Endothelial cell of hepatic sinusoid (primary cell): ENCODE measurements around the gene CORO1C.

Experiments
- in situ Hi-C: cut with HindIII; loops from 2 replicates; pipeline ENCODE4 v1.10.0; 2017; ENCODE audit warnings: low sequenced_read_pairs

The CORO1C gene

DNA sequence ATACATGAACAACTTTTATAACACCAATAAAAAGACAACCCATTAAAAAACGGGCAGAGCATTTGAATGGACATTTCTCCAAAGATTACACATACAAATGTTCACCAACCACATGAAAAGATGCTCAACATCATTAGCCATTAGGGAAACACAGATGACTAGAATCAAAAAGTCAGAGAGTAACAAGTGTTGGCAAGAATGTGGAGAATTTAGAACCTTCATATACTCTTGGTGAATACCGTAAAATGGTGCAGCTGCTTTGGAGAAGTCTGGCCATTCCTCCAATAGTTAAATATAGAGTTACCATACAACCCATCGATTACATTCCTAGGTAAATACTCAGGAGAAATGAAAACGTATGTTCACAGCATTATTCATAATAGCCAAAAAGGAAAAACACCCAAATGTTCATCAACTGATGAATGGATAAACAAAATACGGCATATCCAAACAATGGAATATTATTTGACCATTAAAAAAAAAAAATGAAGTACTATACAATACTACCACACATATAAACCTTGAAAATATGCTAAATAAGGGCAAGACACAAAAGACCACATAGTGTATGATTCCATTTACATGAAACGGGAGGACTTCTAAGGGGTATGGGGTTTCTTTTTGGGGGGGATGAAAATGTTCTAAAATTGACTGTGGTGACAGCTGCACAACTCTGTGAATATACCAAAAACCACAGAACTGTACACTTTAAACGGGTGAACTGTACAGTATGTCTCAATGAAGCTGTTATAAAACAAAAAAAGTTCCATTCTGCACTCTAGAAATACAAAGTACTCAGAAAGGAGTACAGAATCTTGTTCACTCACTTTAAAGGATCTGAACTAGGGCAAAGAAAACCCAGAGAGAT lies 3.2 kb downstream of the CORO1C start:
- in situ Hi-C loops = loop anchor here (5.0 kb wide), 1 partner anchor 56 kb away; no protein-coding TSS in a partner anchor

DNA sequence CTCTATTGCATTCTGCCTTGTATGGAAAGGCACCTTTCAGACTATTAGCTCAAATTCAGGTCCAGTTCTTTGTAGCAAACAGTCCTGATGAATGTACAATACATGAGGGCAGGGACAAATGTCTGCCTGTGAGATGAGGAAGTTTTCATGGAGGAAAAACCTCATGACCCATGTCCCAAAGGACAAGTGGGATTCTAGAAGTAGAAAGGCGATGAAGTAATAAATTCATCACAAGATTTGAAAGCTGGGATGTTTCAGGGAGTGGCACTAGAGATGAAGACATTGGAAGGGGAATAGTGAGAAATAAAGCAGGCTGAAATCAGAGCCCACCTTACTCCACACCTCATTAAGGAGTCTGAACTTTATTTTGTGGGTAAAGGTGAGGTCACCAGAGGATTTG lies 4.2 kb downstream of the CORO1C start:
- in situ Hi-C loops = loop anchor here (5.0 kb wide), 1 partner anchor 55 kb away; no protein-coding TSS in a partner anchor

DNA sequence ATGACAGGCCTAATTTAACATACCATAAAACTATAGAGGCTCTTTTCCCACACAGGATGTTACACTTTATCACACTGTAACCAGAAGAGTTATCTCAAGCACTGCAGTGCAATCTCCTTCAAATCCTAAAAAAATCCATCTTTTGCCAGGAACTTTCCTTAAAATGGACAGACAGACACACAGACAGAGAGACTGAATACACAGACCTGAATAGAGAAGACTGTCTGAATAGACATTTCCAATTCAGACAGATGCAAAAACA lies 6.5 kb downstream of the CORO1C start:
- in situ Hi-C loops = loop anchor here (5.0 kb wide), 1 partner anchor 53 kb away; no protein-coding TSS in a partner anchor

DNA sequence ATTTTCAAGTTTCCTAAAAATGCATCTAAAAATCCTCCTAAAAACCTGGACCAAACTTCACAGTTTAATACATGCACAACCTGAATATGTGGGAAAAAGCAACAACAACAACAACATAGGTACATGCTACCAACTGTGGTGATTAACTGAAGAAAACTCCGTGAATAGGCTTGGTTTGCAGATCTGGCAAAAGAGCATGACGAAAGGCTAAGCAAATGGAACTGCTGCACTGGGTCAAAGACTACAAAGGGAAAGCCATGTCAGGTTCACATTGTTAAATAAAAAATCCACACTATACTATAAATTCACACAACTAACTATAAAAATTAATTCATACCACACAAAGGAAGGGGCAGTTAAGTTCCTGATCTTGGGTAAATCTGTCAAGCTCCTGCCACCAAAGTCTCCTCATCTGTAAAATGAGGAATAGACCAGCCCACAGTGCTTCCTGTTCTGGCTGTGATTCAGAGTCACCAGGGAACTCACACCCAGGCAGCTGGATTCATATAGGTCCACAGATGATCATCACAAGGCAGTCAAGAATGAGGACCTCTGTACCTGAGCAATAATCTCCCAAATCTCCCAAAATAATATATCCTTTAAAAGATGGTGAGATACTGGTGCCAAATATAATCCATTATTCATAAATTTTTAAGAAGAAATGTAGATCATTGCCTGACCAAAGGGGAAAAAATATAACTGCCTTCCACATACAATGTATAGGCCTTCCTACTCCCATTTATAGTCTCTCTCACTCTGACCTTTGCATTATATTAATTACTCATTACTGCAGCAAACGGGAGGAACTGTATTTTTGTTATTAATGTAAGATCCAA lies 7.0 kb downstream of the CORO1C start:
- in situ Hi-C loops = no loop called here

DNA sequence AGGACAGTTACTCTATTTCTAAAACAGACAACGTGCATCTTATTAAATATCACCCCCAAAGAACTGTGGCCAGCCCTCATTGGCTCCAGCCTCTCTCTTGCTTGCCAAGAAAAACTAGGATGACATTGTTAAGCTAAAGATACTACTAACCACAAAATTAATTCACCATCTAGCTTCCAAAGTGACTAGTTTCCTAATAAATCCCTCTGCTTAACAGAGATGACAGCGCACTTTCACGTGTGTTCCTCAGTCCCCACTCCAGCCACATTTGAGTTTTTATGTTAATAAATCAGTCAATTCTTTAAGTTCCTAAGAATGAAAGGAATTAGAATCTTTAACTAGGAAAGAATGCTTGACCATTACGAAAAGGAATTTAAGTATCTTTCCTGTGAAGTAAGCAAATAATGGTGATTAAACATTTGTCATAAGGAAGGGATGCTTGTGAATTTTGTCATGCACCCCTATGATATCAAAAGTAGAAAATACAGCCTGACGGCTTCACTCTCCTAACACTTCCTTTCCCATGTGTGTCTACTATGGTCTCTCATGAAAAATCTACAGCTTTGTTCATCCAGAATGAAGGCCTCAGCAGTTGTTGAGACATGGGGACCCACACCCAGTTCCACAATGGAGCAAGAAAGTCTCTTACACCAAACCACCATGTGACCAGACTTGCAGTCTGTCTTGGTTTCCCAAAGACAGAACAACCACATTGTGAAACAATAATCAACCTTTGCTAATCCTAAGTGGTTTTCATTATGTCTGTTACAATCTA lies 8.1 kb downstream of the CORO1C start:
- in situ Hi-C loops = no loop called here

DNA sequence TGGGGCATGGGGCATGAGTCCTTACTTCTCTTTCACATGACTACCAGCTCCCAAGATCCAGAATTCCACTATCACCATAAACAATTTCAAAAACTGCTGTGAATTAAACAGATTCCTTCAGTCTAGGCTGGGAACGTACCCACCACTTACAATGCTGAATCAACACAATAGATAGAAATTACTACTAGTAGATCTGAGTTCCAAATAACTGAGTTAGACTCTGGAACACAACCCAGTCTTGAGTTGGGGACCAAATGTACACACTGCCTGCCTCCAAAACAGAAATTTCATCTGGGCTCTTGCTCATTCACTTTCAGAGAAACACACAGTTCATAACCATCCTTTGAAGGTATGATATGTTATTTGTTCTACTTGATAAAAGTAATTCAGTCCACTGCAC lies 8.9 kb downstream of the CORO1C start:
- in situ Hi-C loops = no loop called here

- in situ Hi-C loops = no loop called here
These were observed 9.5 kb downstream of the CORO1C start for GRCh38 chr12:108721824-108722223.

DNA sequence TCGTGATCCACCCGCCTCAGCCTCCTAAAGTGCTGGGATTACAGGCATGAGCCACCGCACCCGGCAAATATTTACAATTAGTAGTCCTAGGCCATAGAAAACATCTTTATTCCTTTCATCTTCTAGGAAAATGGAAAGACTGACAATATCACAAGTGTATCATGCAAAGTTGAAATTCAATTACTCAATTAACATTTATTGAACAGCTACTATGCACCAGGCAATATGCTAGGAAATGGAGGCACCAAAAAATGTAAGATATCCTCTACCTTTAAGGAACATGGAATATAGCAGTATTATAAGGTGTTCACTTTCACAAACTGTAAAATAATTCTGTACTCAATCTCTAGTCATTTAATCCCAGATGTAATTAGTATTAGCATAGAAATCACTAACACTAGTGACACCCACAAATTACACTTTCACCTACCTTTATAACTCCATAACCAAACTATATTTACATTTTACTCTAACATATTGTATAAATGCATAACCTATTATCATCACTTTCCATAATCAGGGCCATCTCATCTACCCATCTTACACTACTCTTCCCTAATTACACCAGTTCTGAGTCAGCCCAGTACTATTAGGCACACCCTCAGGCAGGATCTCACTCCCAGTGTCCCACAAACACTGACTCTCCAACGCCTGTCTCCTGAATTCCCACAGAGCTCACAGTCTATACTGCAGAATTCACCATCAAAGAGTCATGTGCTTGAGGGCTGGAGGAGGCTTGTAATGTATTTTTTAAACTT lies 10.4 kb downstream of the CORO1C start:
- in situ Hi-C loops = no loop called here

DNA sequence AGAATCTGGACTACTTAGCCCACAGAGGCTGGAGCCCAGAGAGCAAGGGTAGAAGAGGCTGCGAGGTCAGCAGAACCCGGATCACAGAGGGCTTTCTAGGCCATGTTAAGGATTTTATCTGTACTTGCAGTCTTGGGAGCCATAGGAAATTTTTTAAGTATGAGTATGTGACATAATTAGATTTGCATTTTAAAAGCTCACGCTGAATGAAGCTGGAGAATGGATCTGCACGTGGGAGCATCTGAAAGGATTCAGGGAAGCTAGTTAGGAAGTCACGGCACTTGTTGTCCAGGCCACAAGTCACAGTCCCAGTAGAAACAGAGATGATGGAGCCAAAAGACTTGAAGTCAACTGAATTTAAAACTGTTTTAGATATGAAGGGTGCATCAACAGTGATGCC lies 14.1 kb downstream of the CORO1C start:
- in situ Hi-C loops = no loop called here

- in situ Hi-C loops = no loop called here
These were observed 16.5 kb downstream of the CORO1C start for GRCh38 chr12:108714866-108715265.

DNA sequence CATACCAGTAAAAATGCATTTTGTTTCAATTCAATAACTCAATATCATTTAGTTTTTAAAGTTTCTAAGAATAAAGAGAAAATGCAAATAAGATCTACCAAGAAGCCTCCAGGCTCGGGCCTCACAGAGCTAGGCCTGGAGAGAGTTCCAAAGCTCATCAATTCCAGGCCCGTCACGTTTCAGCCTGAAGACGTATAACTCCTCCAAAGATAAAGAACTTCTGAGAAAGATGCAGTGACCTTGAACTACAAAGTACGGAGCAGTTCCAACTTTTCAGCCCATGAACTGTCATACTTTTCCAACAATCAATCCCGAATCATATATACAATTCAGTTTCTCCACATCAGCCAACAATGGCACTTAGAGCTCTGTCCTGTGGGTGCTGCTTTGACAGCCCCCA lies 17.8 kb downstream of the CORO1C start:
- in situ Hi-C loops = no loop called here

DNA sequence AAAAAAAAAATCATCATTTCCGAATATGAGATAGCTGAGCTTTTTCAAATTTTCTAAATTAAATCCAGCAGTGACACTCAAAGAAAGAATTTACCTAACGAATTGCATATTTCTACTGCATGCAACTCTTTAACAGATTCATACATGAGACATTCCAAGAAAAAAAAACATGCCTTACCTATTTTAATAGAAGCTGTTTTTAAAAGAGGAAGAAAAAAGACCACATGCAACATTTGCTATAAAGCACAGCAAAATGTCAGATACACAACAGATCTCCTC lies 18.5 kb downstream of the CORO1C start:
- in situ Hi-C loops = no loop called here

DNA sequence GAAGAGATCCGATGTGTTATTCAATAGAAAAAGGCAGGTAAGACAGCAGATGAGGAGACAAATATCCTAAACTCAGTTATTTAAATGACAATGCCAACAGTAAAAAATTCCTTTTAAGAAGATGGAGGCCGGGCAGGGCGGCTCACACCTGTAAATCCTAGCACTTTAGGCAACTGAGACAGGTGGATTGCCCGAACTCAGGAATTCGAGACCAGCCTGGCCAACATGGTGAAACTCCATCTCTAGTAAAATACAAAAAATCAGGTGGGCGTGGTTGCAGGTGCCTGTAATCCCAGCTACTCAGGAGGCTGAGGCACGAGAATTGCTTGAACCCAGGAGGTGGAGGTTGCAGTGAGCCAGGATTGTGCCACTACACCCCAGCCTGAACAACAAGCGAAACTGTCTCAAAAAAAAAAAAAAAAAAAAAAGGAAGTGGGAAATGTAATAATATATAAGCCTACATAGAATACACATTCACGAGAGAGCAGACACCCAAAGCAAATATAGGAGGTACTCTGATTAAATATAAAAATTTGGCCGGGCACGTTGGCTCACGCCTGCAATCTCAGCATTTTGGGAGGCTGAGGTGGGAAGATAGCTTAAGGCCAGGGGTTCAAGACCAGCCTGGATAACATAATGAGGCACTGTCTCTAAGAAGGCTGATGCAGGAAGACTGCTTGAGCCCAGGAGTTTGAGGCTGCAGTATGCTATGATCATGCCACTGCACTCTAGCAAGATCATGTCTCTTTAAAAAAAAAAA lies 19.0 kb downstream of the CORO1C start:
- in situ Hi-C loops = no loop called here

DNA sequence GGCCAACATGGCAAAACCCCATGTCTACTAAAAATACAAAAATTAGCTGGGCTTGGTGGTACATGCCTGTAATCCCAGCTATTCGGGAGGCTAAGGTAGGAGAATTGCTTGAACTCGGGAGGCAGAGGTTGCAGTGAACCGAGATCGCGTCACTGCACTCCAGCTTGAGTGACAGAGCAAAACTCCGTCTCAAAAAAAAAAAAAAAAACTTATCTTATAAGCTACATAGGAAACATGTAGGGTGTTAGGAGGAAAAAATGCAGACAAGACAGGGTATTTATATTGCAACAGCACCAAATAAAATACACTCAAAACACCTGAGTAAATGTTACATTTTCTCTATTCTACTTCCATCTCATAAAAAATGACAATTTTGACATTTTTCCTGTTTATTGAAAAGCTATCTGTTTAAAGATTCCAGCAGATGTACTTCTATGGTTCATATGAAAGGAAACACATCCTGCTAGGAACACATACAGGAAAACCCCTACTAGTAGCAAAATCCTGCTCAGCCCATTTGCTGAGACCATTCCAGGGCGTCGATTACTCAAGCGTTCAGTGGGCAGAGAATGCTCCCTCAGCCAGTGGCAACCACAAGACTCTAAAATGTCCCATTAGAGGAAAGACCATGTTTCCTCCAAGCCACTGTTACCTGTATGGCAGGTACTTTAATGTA lies 19.7 kb downstream of the CORO1C start:
- in situ Hi-C loops = no loop called here

DNA sequence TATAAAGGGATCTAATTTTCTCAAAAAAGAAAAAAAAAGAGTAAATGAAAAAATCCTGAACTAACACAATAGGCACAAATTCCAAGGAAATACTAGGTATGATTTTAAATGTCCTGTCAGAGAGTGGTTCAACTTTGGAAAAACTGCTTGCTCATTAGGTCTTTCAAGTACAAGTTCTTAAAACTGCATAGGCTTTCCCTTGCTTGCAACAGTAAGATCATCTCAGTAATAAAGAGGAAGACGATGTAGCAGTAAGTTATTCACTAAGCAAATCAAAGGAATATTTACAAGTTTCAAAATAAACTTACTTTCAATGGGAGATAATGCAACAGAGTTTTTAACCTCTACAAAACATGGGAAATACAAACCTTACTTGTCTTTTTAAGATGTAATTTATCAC lies 21.6 kb downstream of the CORO1C start:
- in situ Hi-C loops = no loop called here

- in situ Hi-C loops = no loop called here
These were observed 26.8 kb downstream of the CORO1C start for GRCh38 chr12:108704527-108704926.

GRCh38 chr12:108702595-108703320 lies 28.6 kb downstream of the CORO1C start:
- in situ Hi-C loops = no loop called here

DNA sequence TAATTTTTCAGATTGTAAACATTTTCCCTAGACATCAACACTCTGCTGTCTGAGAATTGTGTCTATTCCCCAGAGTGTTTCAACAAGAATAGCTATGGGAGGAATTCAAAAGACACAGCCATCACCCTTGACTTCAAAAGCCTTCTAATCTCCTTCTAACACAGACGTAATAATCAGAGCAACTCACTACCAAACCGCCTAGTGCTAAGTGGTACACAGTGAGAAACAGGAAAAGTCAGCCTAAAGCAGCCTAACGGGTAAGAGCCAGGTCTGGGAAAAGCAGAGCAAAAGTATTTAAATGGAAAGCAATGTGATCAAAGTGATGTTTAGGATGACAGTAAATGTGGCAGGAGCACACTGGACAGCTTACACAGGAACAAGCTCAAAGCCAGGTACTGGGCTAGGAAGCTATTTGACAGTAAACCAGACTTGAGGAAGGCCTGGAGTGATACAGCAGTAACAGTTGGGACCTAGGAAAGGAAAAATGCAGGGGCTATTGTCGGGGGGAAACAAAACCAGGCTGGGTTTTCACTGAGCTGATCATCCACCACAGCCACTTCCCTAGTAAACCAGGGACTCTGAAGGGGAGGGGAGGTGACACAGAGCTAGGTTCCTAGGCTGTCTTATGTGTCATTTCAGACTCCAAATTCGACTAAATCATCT lies 29.4 kb downstream of the CORO1C start:
- in situ Hi-C loops = no loop called here
